HCT116 (cell line): ENCODE measurements around the gene SPSB4. TPM values are rescaled to one million over a fixed set of nuclear protein-coding genes. Genes with fewer than 3 reads are reported as not detected.

Source experiments
- ATAC-seq: fragments of 200-7000 bp; cut with Tn5 transposase; 2 replicates; pipeline ENCODE4 v1.9.1; 2020; ENCODE audit warnings: mild to moderate bottlenecking, moderate library complexity
- BruUV-seq: library from RNA; stranded (reverse); fragments of 400-500 nt; replicated peaks from 2 replicates; lab custom pipeline; 2021; lab: Mats Ljungman, UMichigan
- CTCF ChIA-PET: fragments of 300-600 bp; sonication (Branson Sonifier 250); formaldehyde crosslinking; loops from one replicate; lab custom pipeline; 2021; ENCODE audit warnings: antibody characterized with exemption; lab: Charles Lee
- POLR2A ChIA-PET: fragments of 300-600, 350-600 bp; sonication (Branson Sonifier 250); formaldehyde crosslinking; loops from one replicate; lab custom pipeline; 2021; ENCODE audit warnings: antibody characterized with exemption; lab: Charles Lee
- RAD21 ChIA-PET, 2 experiments: fragments of 300-600 bp; sonication (Branson Sonifier 250); formaldehyde crosslinking; loops; one replicate each; lab custom pipeline; 2023; ENCODE audit warnings: low total read pairs in 2 of 2; ENCODE audit not compliant: uncharacterized antibody in 2 of 2, unreplicated experiment in 2 of 2, low non-redundant PET in 1 of 2; lab: Charles Lee
- DNase-seq: peaks from one replicate; pipeline ENCODE4 v3.0.0-alpha.2; 2010; ENCODE audit warnings: low read depth, low spot score
- H2AFZ ChIP-seq: fragments of 200-600 bp; shearing (Covaris generic), sonication (generic); 2 replicates; pipeline ENCODE4 v1.6.1; 2017; ENCODE audit warnings: low read depth, mixed run types, mixed read lengths, antibody characterized with exemption, low read length; ENCODE audit not compliant: poor library complexity, severe bottlenecking
- H3K27ac ChIP-seq: 2 replicates; pipeline ENCODE4 v1.5.1; 2012; ENCODE audit warnings: low read depth, low read length
- H3K27me3 ChIP-seq: fragments of 200-600 bp; sonication (generic); 2 replicates; pipeline ENCODE4 v1.6.1; 2016; ENCODE audit warnings: mixed run types, low read length, mixed read lengths; ENCODE audit not compliant: insufficient read depth
- H3K36me3 ChIP-seq, 2 experiments: fragments of 200-500 bp in 1 of 2; fragments of 200-600 bp in 1 of 2; sonication (Bioruptor generic) in 1 of 2; sonication (generic) in 1 of 2; 2 replicates each; pipeline versions ENCODE4 v1.5.1 to v1.6.1; 2014 to 2016; ENCODE audit warnings: low read length in 2 of 2, inconsistent platforms in 1 of 2, mixed read lengths in 1 of 2, mixed run types in 1 of 2; ENCODE audit not compliant: insufficient read depth in 2 of 2, control insufficient read depth in 1 of 2
- H3K4me1 ChIP-seq, 2 experiments: fragments of 200-600 bp in 1 of 2; sonication (generic) in 1 of 2; 2 replicates each; pipeline versions ENCODE4 v1.5.1 to v1.6.1; 2012 to 2017; ENCODE audit warnings: low read length in 2 of 2, inconsistent platforms in 1 of 2, mild to moderate bottlenecking in 1 of 2, mixed read lengths in 1 of 2, mixed run types in 1 of 2, moderate library complexity in 1 of 2; ENCODE audit not compliant: insufficient read depth in 2 of 2, control insufficient read depth in 1 of 2
- H3K4me2 ChIP-seq: fragments of 200-600 bp; sonication (generic); 2 replicates; pipeline ENCODE4 v1.6.1; 2017; ENCODE audit warnings: mixed run types, low read length, mixed read lengths
- H3K4me3 ChIP-seq, 2 experiments: fragments of 200-600 bp in 1 of 2; sonication (generic) in 1 of 2; replicated peaks in 1 of 2; 2 replicates each; pipeline ENCODE4 v1.5.1; 2011 to 2016; ENCODE audit warnings: low read length in 2 of 2, control low read depth in 1 of 2, low read depth in 1 of 2, mild to moderate bottlenecking in 1 of 2, mixed read lengths in 1 of 2, mixed run types in 1 of 2
- H3K79me2 ChIP-seq: fragments of 200-600 bp; sonication (generic); 2 replicates; pipeline ENCODE4 v1.6.1; 2017; ENCODE audit warnings: mild to moderate bottlenecking, mixed run types, low read length, moderate library complexity, mixed read lengths; ENCODE audit not compliant: insufficient read depth
- H3K9ac ChIP-seq: fragments of 200-600 bp; sonication (generic); 2 replicates; pipeline ENCODE4 v1.6.1; 2016; ENCODE audit warnings: low read length, mixed read lengths
- H3K9me2 ChIP-seq: fragments of 200-600 bp; sonication (generic), shearing (Covaris generic); 2 replicates; pipeline ENCODE4 v1.6.1; 2017; ENCODE audit warnings: mixed run types, mild to moderate bottlenecking, moderate library complexity; ENCODE audit not compliant: insufficient read depth
- H3K9me3 ChIP-seq, 2 experiments: fragments of 200-500 bp in 1 of 2; fragments of 200-600 bp in 1 of 2; sonication (Bioruptor generic) in 1 of 2; sonication (generic) in 1 of 2; 2 replicates each; pipeline ENCODE4 v1.6.1; 2014 to 2017; ENCODE audit warnings: low read length in 2 of 2, mixed read lengths in 2 of 2, inconsistent platforms in 1 of 2, low read depth in 1 of 2, mild to moderate bottlenecking in 1 of 2, mixed run types in 1 of 2, moderate library complexity in 1 of 2; ENCODE audit not compliant: control insufficient read depth in 1 of 2, insufficient read depth in 1 of 2
- H4K20me1 ChIP-seq: fragments of 200-600 bp; sonication (generic), shearing (Covaris generic); 2 replicates; pipeline ENCODE4 v1.6.1; 2017; ENCODE audit warnings: mixed run types, mild to moderate bottlenecking, moderate library complexity; ENCODE audit not compliant: insufficient read depth
- CEBPB ChIP-seq: IDR thresholded peaks from 2 replicates; pipeline ENCODE4 v1.6.1; 2012; ENCODE audit warnings: low read depth
- EGR1 ChIP-seq: IDR thresholded peaks from 2 replicates; pipeline ENCODE4 v1.6.1; 2012; ENCODE audit warnings: low read depth
- EZH2 ChIP-seq: fragments of 200-600 bp; sonication (generic); IDR thresholded peaks from 2 replicates; pipeline ENCODE4 v1.6.1; 2017; ENCODE audit warnings: antibody characterized with exemption, mixed run types
- EZH2phosphoT487 ChIP-seq: fragments of 200-600 bp; IDR thresholded peaks from 2 replicates; pipeline ENCODE4 v1.6.1; 2018; ENCODE audit warnings: antibody characterized with exemption, borderline replicate concordance
- FOSL1 ChIP-seq: IDR thresholded peaks from 2 replicates; pipeline ENCODE4 v1.6.1; 2012; ENCODE audit warnings: low read depth
- JUND ChIP-seq: IDR thresholded peaks from 2 replicates; pipeline ENCODE4 v1.6.1; 2012
- POLR2A ChIP-seq: IDR thresholded peaks from 2 replicates; pipeline ENCODE4 v1.7.0; 2011; ENCODE audit warnings: borderline replicate concordance; ENCODE audit not compliant: insufficient read depth, insufficient read length; ENCODE audit errors: extremely low read depth
- POLR2AphosphoS5 ChIP-seq: IDR thresholded peaks from 2 replicates; pipeline ENCODE4 v1.6.1; 2011; ENCODE audit warnings: mild to moderate bottlenecking, low read depth, low read length, moderate library complexity
- SIN3A ChIP-seq: IDR thresholded peaks from 2 replicates; pipeline ENCODE4 v1.6.1; 2012; ENCODE audit warnings: low read depth
- SP1 ChIP-seq: IDR thresholded peaks from 2 replicates; pipeline ENCODE4 v1.6.1; 2012; ENCODE audit warnings: low read depth
- SRF ChIP-seq: IDR thresholded peaks from 2 replicates; pipeline ENCODE4 v1.6.1; 2012; ENCODE audit warnings: low read depth
- TCF7L2 ChIP-seq: IDR thresholded peaks from 2 replicates; pipeline ENCODE4 v1.7.0; 2011; ENCODE audit warnings: borderline replicate concordance, inconsistent platforms; ENCODE audit not compliant: insufficient read depth, insufficient read length; ENCODE audit errors: extremely low read depth
- YY1 ChIP-seq: IDR thresholded peaks from 2 replicates; pipeline ENCODE4 v1.6.1; 2011; ENCODE audit warnings: low read length, low read depth, moderate library complexity, mild to moderate bottlenecking; ENCODE audit not compliant: insufficient replicate concordance; ENCODE audit errors: extremely low read depth
- ZFX ChIP-seq: fragments of 450-650 bp; IDR thresholded peaks from 2 replicates; pipeline ENCODE4 v1.6.1; 2017
- ZNF274 ChIP-seq: fragments of 200-500 bp; sonication (Bioruptor generic); IDR thresholded peaks from 2 replicates; pipeline ENCODE4 v1.6.1; 2014; ENCODE audit warnings: mild to moderate bottlenecking, low read depth, low read length, inconsistent platforms
- intact Hi-C: fragments of 100-400 bp; cut with micrococcal nuclease; formaldehyde crosslinking; loops from 2 replicates; pipeline ENCODE4 v1.10.0; 2022
- total RNA-seq: library from RNA; stranded (reverse); gene quantifications from one replicate; pipeline ENCODE4 v1.2.1, GENCODE V29; 2021; ENCODE audit not compliant: unreplicated experiment
- TF ChIP-seq, protein P1 (sequence below): IDR thresholded peaks from 2 replicates; pipeline ENCODE4 v1.6.1; 2011; ENCODE audit warnings: mild to moderate bottlenecking, low read length, moderate library complexity; ENCODE audit not compliant: insufficient replicate concordance; ENCODE audit errors: extremely low read depth
- TF ChIP-seq, protein P2 (sequence below): IDR thresholded peaks from 2 replicates; pipeline ENCODE4 v1.6.1; 2012
- TF ChIP-seq, protein P3 (sequence below): IDR thresholded peaks from 2 replicates; pipeline ENCODE4 v1.6.1; 2012
- TF ChIP-seq, protein P4 (sequence below): IDR thresholded peaks from 2 replicates; pipeline ENCODE4 v1.6.1; 2012; ENCODE audit warnings: low read depth
- TF ChIP-seq, protein P5 (sequence below), 3 experiments: fragments of 200-600 bp in 1 of 3; sonication (generic) in 1 of 3; IDR thresholded peaks in 2 of 3; conservative IDR thresholded peaks in 1 of 3; 2 replicates each; pipeline ENCODE4 v1.5.1; 2012 to 2017; ENCODE audit warnings: low read depth in 2 of 3, low read length in 2 of 3, antibody characterized with exemption in 1 of 3, borderline replicate concordance in 1 of 3, control low read depth in 1 of 3, mild to moderate bottlenecking in 1 of 3, mixed read lengths in 1 of 3, mixed run types in 1 of 3, moderate library complexity in 1 of 3; ENCODE audit not compliant: insufficient read depth in 1 of 3

The SPSB4 gene
- total RNA-seq, 1 experiment from 2014 or later = 0.57 TPM

DNA sequence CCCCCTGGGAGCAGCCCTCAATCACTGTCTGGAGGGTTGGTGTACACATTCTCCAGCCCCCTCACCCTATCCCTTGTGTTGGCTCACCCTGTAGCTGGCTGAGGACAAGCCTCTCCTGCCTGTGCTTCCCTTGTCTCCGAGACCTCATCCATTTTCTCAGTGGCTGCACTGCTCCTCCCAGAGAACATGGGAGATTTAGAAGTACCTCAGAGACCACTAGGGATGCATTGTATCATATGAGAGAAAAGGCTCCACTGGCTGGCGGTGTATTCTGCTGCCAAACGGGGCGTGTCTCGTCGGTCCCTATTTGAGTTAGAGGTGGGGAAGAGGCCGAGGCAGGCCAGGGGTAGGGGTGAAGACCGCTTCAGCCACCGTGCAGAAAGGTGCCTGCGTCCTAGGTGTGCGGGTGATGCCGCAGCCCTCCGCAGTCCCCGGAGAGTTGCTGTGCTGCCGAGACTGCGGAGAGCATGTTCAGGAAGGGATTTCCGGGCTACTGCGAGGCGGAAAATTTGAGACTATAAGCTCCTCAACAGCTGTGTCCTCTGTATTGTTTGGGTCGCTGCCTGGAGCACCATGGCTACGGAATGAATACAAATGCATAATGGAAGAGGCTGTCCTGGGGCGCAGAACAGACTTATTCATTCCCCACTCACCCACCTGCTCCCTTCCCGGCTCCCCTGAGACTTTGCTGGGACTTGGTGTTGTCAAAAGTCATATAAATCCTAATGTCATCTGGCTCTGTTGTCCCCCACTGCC, 43.8 kb downstream of the SPSB4 start:
- POLR2A ChIA-PET = no interaction called here
- intact Hi-C loops = no loop called here

More for the DNA sequence above, 43.8 kb downstream of the SPSB4 start:
- H3K79me2 ChIP-seq = no peaks in the 10 kb centered on the region
- no peak overlapping the region for H3K27ac ChIP-seq
- CTCF ChIA-PET = interaction anchor here (1.6 kb wide), 1 partner anchor 11 kb away, joined by 4 read pairs; no protein-coding TSS in a partner anchor
- BruUV-seq = no TSS peak
- no peak overlapping the region for H3K9ac ChIP-seq
- H3K9me3 ChIP-seq = 0 out of 4 replicates have a peak, but pooled peaks cover 0 to 4% of the 10 kb centered on the region in 2 experiments
- H3K4me1 ChIP-seq = no peaks in the 10 kb centered on the region
- H2AFZ ChIP-seq = no peak overlapping the region
- no peak overlapping the region for H3K4me2 ChIP-seq
- no peaks in the 10 kb centered on the region for H3K27me3 ChIP-seq
- no peaks in the 10 kb centered on the region for H4K20me1 ChIP-seq
- H3K4me3 ChIP-seq = no peak overlapping the region
- RAD21 ChIA-PET = no interaction called here
- H3K36me3 ChIP-seq = no peaks in the 10 kb centered on the region
- no peak for TF ChIP-seq YY1
- no peak for TF ChIP-seq FOSL1
- TF ChIP-seq, protein P1, sequence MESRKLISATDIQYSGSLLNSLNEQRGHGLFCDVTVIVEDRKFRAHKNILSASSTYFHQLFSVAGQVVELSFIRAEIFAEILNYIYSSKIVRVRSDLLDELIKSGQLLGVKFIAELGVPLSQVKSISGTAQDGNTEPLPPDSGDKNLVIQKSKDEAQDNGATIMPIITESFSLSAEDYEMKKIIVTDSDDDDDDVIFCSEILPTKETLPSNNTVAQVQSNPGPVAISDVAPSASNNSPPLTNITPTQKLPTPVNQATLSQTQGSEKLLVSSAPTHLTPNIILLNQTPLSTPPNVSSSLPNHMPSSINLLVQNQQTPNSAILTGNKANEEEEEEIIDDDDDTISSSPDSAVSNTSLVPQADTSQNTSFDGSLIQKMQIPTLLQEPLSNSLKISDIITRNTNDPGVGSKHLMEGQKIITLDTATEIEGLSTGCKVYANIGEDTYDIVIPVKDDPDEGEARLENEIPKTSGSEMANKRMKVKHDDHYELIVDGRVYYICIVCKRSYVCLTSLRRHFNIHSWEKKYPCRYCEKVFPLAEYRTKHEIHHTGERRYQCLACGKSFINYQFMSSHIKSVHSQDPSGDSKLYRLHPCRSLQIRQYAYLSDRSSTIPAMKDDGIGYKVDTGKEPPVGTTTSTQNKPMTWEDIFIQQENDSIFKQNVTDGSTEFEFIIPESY = no peak
- TF ChIP-seq TCF7L2 = no peak
- TF ChIP-seq CEBPB = no peak
- TF ChIP-seq SRF = no peak
- TF ChIP-seq, protein P2, sequence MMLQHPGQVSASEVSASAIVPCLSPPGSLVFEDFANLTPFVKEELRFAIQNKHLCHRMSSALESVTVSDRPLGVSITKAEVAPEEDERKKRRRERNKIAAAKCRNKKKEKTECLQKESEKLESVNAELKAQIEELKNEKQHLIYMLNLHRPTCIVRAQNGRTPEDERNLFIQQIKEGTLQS = no peak
- TF ChIP-seq JUND = no peak
- TF ChIP-seq SIN3A = no peak
- TF ChIP-seq SP1 = no peak
- TF ChIP-seq EGR1 = no peak
- TF ChIP-seq, protein P3, sequence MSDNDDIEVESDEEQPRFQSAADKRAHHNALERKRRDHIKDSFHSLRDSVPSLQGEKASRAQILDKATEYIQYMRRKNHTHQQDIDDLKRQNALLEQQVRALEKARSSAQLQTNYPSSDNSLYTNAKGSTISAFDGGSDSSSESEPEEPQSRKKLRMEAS = no peak
- no peak for TF ChIP-seq POLR2AphosphoS5
- TF ChIP-seq ZNF274 = no peak
- TF ChIP-seq, protein P4, sequence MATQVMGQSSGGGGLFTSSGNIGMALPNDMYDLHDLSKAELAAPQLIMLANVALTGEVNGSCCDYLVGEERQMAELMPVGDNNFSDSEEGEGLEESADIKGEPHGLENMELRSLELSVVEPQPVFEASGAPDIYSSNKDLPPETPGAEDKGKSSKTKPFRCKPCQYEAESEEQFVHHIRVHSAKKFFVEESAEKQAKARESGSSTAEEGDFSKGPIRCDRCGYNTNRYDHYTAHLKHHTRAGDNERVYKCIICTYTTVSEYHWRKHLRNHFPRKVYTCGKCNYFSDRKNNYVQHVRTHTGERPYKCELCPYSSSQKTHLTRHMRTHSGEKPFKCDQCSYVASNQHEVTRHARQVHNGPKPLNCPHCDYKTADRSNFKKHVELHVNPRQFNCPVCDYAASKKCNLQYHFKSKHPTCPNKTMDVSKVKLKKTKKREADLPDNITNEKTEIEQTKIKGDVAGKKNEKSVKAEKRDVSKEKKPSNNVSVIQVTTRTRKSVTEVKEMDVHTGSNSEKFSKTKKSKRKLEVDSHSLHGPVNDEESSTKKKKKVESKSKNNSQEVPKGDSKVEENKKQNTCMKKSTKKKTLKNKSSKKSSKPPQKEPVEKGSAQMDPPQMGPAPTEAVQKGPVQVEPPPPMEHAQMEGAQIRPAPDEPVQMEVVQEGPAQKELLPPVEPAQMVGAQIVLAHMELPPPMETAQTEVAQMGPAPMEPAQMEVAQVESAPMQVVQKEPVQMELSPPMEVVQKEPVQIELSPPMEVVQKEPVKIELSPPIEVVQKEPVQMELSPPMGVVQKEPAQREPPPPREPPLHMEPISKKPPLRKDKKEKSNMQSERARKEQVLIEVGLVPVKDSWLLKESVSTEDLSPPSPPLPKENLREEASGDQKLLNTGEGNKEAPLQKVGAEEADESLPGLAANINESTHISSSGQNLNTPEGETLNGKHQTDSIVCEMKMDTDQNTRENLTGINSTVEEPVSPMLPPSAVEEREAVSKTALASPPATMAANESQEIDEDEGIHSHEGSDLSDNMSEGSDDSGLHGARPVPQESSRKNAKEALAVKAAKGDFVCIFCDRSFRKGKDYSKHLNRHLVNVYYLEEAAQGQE = no peak
- TF ChIP-seq, protein P5, sequence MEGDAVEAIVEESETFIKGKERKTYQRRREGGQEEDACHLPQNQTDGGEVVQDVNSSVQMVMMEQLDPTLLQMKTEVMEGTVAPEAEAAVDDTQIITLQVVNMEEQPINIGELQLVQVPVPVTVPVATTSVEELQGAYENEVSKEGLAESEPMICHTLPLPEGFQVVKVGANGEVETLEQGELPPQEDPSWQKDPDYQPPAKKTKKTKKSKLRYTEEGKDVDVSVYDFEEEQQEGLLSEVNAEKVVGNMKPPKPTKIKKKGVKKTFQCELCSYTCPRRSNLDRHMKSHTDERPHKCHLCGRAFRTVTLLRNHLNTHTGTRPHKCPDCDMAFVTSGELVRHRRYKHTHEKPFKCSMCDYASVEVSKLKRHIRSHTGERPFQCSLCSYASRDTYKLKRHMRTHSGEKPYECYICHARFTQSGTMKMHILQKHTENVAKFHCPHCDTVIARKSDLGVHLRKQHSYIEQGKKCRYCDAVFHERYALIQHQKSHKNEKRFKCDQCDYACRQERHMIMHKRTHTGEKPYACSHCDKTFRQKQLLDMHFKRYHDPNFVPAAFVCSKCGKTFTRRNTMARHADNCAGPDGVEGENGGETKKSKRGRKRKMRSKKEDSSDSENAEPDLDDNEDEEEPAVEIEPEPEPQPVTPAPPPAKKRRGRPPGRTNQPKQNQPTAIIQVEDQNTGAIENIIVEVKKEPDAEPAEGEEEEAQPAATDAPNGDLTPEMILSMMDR (IDR thresholded peaks at IDR 0.05 in 2 of 3, conservative IDR thresholded peaks at IDR 0.05 in 1 of 3; ENCODE audit: borderline replicate concordance in 1 of 3, insufficient read depth in 1 of 3, low read depth in 2 of 3, low read length in 2 of 3) = no peak
- TF ChIP-seq ZFX = no peak
- no peak for TF ChIP-seq EZH2
- no peak for TF ChIP-seq EZH2phosphoT487
- no peak for TF ChIP-seq POLR2A
- H3K9me2 ChIP-seq = no peaks in the 10 kb centered on the region
- no peak for ATAC-seq
- no peak for DNase-seq
